Measurements from ENCODE around the gene SLC18A3.

The SLC18A3 gene

DNA sequence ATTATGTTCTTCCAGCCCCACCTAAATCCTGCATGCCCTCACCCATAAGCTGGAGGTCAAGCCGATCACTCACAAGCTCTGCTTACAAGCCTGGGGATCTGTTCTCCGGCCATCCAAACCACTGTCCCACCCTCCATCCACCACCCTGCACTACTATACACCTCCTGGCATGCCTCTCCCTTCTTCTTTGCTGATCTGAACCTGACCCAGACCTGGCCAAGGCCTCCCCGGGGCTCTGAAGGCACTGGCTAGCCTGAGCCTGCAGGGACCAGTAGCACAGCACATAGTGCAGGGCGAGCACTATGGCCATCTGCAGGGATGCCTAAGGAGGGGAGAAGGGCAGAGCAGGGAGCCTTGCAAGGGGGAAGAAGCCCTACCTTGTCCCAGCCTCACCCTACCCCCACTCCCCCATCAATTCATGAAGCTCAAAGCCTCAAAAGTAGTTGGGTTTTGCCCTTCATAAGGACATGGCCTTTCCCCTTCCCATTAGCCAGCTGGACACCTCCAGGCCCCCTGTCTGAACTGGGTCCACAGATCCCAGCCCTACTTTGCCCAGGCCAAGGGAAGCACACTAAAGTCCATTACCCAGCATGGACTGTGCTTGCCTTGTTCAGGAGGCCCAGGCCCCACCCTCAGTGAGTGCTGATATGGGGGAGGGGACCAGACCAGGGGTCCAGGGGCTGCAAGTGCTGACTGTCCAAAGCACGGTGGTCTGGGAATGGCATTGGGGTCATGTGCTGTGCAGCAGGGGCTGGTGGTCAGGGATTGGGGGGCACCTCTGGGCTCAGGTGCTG, 33.3 kb downstream of the SLC18A3 start:
- Histone ChIP-seq H3K36me3 (ENCODE audit: control insufficient read depth in 1 of 2, insufficient read depth in 2 of 2, low read length in 2 of 2) (no peaks in the 10 kb centered on the region), H3K4me3 (ENCODE audit: low read depth in 1 of 2, low read length in 2 of 2) (no peak overlapping the region), H3K27me3 (ENCODE audit: control insufficient read depth in 1 of 2, insufficient read depth in 2 of 2, low read length in 2 of 2) (peaks cover 5 to 9% of the 10 kb centered on the region in 2 donors), H3K9ac (ENCODE audit: low read depth in 1 of 2, low read length in 2 of 2) (no peak overlapping the region), H3K4me1 (ENCODE audit: control insufficient read depth in 1 of 2, insufficient read depth in 2 of 2, low read length in 2 of 2) (no peaks in the 10 kb centered on the region), H3K9me3 (ENCODE audit: control insufficient read depth in 1 of 2, low read length in 2 of 2) (no peaks in the 10 kb centered on the region), H3K27ac (ENCODE audit: low read depth, low read length) (no peak overlapping the region)

DNA sequence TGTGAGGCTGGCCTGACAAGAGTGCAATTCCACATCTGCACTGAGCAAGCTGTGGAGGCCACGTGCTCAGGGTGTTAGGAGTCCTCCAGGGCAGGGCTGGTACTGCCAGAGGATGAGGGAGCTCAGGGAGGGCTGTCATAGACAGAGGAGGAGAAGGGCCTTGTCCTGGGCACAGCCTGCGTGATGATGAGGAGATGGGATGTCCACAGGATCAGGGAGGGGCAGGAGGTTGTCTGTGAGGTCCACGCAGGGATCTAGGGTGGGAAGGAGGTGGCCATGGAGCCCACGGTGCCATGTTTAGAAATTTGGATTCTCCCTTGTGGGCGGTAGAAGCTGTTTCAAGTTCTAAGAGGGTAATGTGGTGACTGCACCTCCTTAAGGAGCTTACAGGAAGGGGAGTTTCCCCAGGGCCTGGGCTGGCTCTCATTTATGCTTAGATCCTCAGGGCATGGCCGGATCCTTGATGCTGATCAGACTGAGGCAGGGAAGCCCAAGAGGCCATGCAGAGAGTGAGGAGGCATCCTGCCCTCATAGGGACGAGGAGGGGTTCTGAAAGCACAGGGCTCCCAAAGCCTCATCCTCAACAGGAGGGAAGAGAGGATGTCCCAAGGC, 34.0 kb downstream of the SLC18A3 start:
- H3K27ac ChIP-seq (ENCODE audit: low read depth, low read length), result no peak overlapping the region

DNA sequence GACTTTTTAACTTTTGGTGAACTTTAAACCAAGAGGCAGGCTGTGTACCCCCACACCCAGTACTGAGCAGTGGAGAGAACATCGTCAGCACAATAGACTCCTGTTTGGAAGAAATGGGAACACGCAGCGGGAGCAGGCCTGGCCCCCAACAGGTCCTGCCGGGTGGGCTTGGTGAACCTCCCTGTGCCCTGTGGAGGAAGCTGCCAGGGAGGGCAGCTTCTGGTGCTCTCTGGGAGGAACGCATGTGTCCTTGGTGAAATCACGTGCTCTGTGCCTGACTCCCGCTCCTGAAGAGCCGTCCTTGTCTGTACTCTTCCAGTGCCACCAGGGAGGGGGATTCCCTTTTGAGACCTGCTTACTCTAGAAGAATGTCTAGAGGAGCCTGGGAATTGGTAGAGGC, 35.3 kb downstream of the SLC18A3 start:
- Histone ChIP-seq H3K36me3 (ENCODE audit: control insufficient read depth in 1 of 2, insufficient read depth in 2 of 2, low read length in 2 of 2) (no peaks in the 10 kb centered on the region), H3K4me1 (ENCODE audit: control insufficient read depth in 1 of 2, insufficient read depth in 2 of 2, low read length in 2 of 2) (no peaks in the 10 kb centered on the region), H3K4me3 (ENCODE audit: low read depth in 1 of 2, low read length in 2 of 2) (no peak overlapping the region), H3K9me3 (ENCODE audit: control insufficient read depth in 1 of 2, low read length in 2 of 2) (no peaks in the 10 kb centered on the region), H3K27ac (ENCODE audit: low read depth, low read length) (no peak overlapping the region), H3K9ac (ENCODE audit: low read depth in 1 of 2, low read length in 2 of 2) (no peak overlapping the region), H3K27me3 (ENCODE audit: control insufficient read depth in 1 of 2, insufficient read depth in 2 of 2, low read length in 2 of 2) (peaks cover 2 to 6% of the 10 kb centered on the region in 2 donors)

More for the DNA sequence above, 34.0 kb downstream of the SLC18A3 start:
- no peaks in the 10 kb centered on the region for H3K36me3 ChIP-seq (ENCODE audit: control insufficient read depth in 1 of 2, insufficient read depth in 2 of 2, low read length in 2 of 2)
- H3K9me3 ChIP-seq (ENCODE audit: control insufficient read depth in 1 of 2, low read length in 2 of 2), result no peaks in the 10 kb centered on the region
- no peak overlapping the region for H3K4me3 ChIP-seq (ENCODE audit: low read depth in 1 of 2, low read length in 2 of 2)
- H3K9ac ChIP-seq (ENCODE audit: low read depth in 1 of 2, low read length in 2 of 2), result no peak overlapping the region
- H3K4me1 ChIP-seq (ENCODE audit: control insufficient read depth in 1 of 2, insufficient read depth in 2 of 2, low read length in 2 of 2), result no peaks in the 10 kb centered on the region
- peaks cover 5 to 9% of the 10 kb centered on the region in 2 donors for H3K27me3 ChIP-seq (ENCODE audit: control insufficient read depth in 1 of 2, insufficient read depth in 2 of 2, low read length in 2 of 2)

DNA sequence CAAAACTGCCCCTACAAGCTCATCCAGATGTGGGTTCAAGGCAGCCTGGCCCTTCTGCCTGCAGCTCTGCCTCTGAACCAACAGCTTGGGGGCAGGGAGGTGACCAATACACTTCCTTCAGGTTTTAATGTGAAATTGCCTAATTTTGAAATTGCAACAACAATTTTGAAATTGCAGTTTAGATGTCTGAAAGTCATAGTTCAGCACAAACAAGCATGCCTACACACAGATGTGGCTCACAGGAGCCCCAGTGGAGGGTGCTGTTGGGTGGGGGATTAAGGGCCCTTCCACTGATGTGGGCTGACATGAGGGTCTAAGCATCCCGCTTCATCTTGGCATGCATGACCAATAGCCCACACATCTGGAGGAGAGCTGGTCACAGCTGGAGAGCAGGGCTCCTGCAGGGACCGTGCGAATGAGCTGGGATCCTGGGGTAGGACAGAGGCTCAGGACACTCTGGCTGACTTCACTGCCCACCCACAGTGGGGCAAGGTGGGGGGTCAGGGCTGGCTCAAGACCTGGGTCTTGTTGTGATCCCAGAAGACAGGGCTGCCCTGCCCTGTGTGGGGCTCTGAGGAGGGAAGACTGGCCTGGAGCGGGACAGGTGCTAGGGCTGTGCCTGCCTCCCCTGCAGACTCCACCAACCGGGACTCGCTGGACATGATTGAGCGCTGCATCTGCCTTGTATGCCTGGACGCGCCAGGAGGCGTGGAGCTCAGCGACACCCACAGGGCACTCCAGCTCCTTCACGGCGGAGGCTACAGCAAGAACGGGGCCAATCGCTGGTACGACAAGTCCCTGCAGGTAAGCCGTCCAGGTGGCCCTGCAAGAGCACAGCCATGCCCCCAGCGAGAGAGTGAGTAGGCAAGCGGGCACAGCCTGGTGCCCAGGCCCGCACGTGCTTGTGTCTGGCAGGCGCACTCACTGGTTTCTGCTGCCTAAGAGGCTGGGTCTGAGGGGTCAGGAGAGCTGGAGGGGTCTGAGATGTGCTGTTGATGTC, 36.1 kb downstream of the SLC18A3 start:
- peaks cover 2 to 5% of the 10 kb centered on the region in 2 donors for H3K27me3 ChIP-seq (ENCODE audit: control insufficient read depth in 1 of 2, insufficient read depth in 2 of 2, low read length in 2 of 2)
- no peaks in the 10 kb centered on the region for H3K4me1 ChIP-seq (ENCODE audit: control insufficient read depth in 1 of 2, insufficient read depth in 2 of 2, low read length in 2 of 2)
- H3K27ac ChIP-seq (ENCODE audit: low read depth, low read length), result no peak overlapping the region
- no peak overlapping the region for H3K9ac ChIP-seq (ENCODE audit: low read depth in 1 of 2, low read length in 2 of 2)
- H3K36me3 ChIP-seq (ENCODE audit: control insufficient read depth in 1 of 2, insufficient read depth in 2 of 2, low read length in 2 of 2), result no peaks in the 10 kb centered on the region
- no peak overlapping the region for H3K4me3 ChIP-seq (ENCODE audit: low read depth in 1 of 2, low read length in 2 of 2)
- H3K9me3 ChIP-seq (ENCODE audit: control insufficient read depth in 1 of 2, low read length in 2 of 2), result no peaks in the 10 kb centered on the region

DNA sequence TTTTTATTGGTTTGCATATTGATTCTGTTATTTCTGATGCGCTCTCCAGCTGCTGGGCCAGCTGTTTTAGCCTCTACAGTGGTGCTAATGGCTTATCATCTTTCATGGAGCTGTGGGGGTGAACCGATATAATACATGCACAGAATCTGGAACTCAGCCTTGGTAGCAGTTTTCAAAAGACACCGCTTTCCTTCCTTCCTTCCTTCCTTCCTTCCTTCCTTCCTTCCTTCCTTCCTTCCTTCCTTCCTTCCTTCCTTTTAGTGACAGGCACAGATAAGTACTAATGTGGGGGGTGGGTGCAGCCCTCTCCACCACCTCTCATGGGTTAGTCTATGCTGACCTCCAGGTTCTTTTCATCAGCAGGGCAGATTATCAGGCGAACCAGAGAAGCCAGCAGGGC, 37.4 kb downstream of the SLC18A3 start:
- no peaks in the 10 kb centered on the region for H3K27me3 ChIP-seq (ENCODE audit: control insufficient read depth in 1 of 2, insufficient read depth in 2 of 2, low read length in 2 of 2)
- no peaks in the 10 kb centered on the region for H3K36me3 ChIP-seq (ENCODE audit: control insufficient read depth in 1 of 2, insufficient read depth in 2 of 2, low read length in 2 of 2)
- no peak overlapping the region for H3K9ac ChIP-seq (ENCODE audit: low read depth in 1 of 2, low read length in 2 of 2)
- peaks cover 0 to 3% of the 10 kb centered on the region in 2 donors for H3K4me1 ChIP-seq (ENCODE audit: control insufficient read depth in 1 of 2, insufficient read depth in 2 of 2, low read length in 2 of 2)
- H3K4me3 ChIP-seq (ENCODE audit: low read depth in 1 of 2, low read length in 2 of 2), result no peak overlapping the region
- no peak overlapping the region for H3K27ac ChIP-seq (ENCODE audit: low read depth, low read length)
- H3K9me3 ChIP-seq (ENCODE audit: control insufficient read depth in 1 of 2, low read length in 2 of 2), result no peaks in the 10 kb centered on the region

DNA sequence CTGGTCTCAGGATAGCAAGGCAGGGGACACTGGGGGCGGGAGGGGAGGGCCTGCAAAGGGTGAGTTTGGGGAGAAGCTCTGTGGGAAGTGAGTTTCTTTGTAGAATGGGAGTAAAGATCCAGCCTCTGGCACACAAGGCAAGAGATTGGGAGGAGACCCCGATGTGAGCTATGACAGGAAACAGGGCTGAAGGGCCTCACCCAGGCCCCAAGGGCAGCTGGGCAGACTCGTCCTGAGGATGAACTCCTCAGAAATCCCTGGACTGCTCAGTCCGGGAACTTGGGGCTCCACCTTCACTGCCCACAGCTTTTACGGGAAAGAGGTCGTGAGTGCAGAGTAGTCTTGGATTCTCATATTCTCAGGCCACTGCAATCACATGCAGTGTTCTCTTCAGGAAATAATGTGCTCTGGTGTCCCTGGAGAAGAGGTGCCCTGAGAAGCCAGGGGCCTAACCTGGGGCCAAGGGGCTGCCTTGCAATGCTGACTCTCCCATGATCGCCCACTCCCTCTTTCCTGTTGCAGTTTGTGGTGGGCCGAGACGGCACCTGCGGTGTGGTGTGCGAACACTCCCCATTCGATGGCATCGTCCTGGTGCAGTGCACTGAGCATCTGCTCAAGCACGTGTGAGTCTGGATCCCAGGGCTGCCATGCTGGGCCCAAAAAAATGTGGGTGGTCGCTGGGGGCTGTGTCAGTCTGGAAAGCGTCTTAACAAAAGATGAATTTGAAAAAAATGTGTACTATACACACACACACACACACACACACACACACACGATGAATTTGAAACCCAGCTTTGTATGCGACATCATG, 38.1 kb downstream of the SLC18A3 start:
- H3K9me3 ChIP-seq (ENCODE audit: control insufficient read depth in 1 of 2, low read length in 2 of 2), result no peaks in the 10 kb centered on the region
- no peaks in the 10 kb centered on the region for H3K27me3 ChIP-seq (ENCODE audit: control insufficient read depth in 1 of 2, insufficient read depth in 2 of 2, low read length in 2 of 2)
- no peak overlapping the region for H3K4me3 ChIP-seq (ENCODE audit: low read depth in 1 of 2, low read length in 2 of 2)
- H3K9ac ChIP-seq (ENCODE audit: low read depth in 1 of 2, low read length in 2 of 2), result no peak overlapping the region
- no peaks in the 10 kb centered on the region for H3K36me3 ChIP-seq (ENCODE audit: control insufficient read depth in 1 of 2, insufficient read depth in 2 of 2, low read length in 2 of 2)
- no peak overlapping the region for H3K27ac ChIP-seq (ENCODE audit: low read depth, low read length)
- H3K4me1 ChIP-seq (ENCODE audit: control insufficient read depth in 1 of 2, insufficient read depth in 2 of 2, low read length in 2 of 2), result peaks cover 0 to 9% of the 10 kb centered on the region in 2 donors

DNA sequence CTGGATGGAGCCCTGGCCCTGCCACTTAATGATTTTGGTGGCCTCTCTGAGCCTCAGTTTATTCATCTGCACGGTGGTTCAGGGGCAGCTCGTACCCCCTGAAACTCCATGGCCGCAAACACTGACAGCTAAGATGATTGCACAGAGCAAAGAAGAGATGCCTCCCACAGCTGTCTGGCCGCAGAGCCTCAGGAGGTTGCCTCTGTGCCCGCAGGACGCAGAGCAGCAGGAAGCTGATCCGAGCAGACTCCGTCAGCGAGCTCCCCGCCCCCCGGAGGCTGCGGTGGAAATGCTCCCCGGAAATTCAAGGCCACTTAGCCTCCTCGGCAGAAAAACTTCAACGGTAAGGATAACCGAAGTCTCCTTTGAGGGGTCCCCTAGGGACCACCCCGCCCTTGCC, 39.2 kb downstream of the SLC18A3 start:
- H3K27me3 ChIP-seq (ENCODE audit: control insufficient read depth in 1 of 2, insufficient read depth in 2 of 2, low read length in 2 of 2), result no peaks in the 10 kb centered on the region
- peaks cover 0 to 12% of the 10 kb centered on the region in 2 donors for H3K4me1 ChIP-seq (ENCODE audit: control insufficient read depth in 1 of 2, insufficient read depth in 2 of 2, low read length in 2 of 2)
- H3K36me3 ChIP-seq (ENCODE audit: control insufficient read depth in 1 of 2, insufficient read depth in 2 of 2, low read length in 2 of 2), result no peaks in the 10 kb centered on the region
- H3K27ac ChIP-seq (ENCODE audit: low read depth, low read length), result no peak overlapping the region
- no peaks in the 10 kb centered on the region for H3K9me3 ChIP-seq (ENCODE audit: control insufficient read depth in 1 of 2, low read length in 2 of 2)
- no peak overlapping the region for H3K9ac ChIP-seq (ENCODE audit: low read depth in 1 of 2, low read length in 2 of 2)
- no peak overlapping the region for H3K4me3 ChIP-seq (ENCODE audit: low read depth in 1 of 2, low read length in 2 of 2)

DNA sequence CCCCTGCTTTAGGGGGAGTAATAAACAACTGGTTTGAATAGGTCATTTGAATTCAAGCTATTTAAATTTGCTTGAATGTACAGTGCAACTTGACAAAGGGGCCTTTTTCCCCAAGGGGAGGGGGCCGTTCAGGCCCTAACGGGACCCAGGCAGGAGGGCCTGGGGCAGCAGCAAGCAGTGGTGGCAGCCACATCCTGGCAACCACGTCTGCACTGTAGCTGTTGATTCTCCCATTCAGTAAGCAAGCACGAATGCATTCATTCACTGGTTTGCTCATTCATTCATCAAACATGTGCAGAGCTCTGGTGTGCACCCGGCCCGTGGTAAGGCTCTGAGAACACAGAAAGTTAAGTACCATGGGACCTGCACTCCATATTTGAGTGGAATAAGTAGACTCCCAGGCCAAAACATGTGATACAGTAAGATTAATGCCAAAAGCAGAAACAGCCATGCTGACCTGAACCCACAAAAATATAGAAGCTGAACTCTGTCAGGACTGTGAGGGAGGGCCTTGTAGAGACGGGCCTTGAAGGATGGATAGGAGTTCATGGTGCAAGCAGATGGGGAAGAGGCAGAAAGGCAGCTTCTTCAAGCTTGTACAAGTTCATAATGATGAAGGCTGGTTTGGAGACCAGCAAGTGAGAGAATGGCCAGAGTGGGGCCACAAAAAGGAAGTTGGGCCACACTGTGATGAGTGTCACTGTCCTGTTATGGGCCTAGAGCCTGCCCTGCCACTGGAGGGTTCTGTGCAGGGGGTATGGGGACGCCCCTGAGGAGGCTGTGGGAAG, 40.0 kb downstream of the SLC18A3 start:
- no peak overlapping the region for H3K9ac ChIP-seq (ENCODE audit: low read depth in 1 of 2, low read length in 2 of 2)
- H3K4me3 ChIP-seq (ENCODE audit: low read depth in 1 of 2, low read length in 2 of 2), result no peak overlapping the region
- H3K27ac ChIP-seq (ENCODE audit: low read depth, low read length), result no peak overlapping the region
- no peaks in the 10 kb centered on the region for H3K27me3 ChIP-seq (ENCODE audit: control insufficient read depth in 1 of 2, insufficient read depth in 2 of 2, low read length in 2 of 2)
- peaks cover 0 to 12% of the 10 kb centered on the region in 2 donors for H3K4me1 ChIP-seq (ENCODE audit: control insufficient read depth in 1 of 2, insufficient read depth in 2 of 2, low read length in 2 of 2)
- no peaks in the 10 kb centered on the region for H3K36me3 ChIP-seq (ENCODE audit: control insufficient read depth in 1 of 2, insufficient read depth in 2 of 2, low read length in 2 of 2)
- no peaks in the 10 kb centered on the region for H3K9me3 ChIP-seq (ENCODE audit: control insufficient read depth in 1 of 2, low read length in 2 of 2)

DNA sequence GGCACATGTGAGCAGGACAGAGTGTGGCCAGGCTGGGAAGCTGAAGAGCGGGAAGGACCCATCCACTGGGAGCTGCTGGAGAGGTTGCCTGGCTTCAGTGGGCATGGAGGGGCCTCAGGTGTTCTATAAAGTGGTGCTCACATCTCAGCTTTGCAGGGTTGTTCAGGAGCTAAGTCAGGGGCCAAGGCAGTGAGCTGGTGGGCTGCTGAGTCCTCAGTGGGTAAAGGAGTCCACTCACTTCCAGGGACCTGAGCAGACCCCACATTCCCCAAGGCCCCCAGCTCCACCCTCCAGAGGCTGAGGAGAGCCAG, 40.6 kb downstream of the SLC18A3 start:
- Histone ChIP-seq H3K4me3 (ENCODE audit: low read depth in 1 of 2, low read length in 2 of 2) (no peak overlapping the region), H3K9ac (ENCODE audit: low read depth in 1 of 2, low read length in 2 of 2) (no peak overlapping the region), H3K9me3 (ENCODE audit: control insufficient read depth in 1 of 2, low read length in 2 of 2) (no peaks in the 10 kb centered on the region), H3K27me3 (ENCODE audit: control insufficient read depth in 1 of 2, insufficient read depth in 2 of 2, low read length in 2 of 2) (no peaks in the 10 kb centered on the region), H3K4me1 (ENCODE audit: control insufficient read depth in 1 of 2, insufficient read depth in 2 of 2, low read length in 2 of 2) (peaks cover 0 to 12% of the 10 kb centered on the region in 2 donors), H3K27ac (ENCODE audit: low read depth, low read length) (no peak overlapping the region), H3K36me3 (ENCODE audit: control insufficient read depth in 1 of 2, insufficient read depth in 2 of 2, low read length in 2 of 2) (no peaks in the 10 kb centered on the region)

All from duodenal mucosa (tissue), 2 donors.